Subcutaneous preadipocyte (primary cell): ENCODE measurements around the gene CYGB. TPM values are rescaled to one million over a fixed set of nuclear protein-coding genes. Genes with fewer than 3 reads are reported as not detected.

ENCODE experiments used
- small RNA-seq: library from RNA; depleted of rRNA; stranded (forward); fragments of <200 nt; gene quantifications from one replicate; pipeline ENCODE3, GENCODE V24; 2012
- total RNA-seq: library from RNA; depleted of rRNA; stranded (reverse); fragments of >200 nt; gene quantifications from 2 replicates; pipeline ENCODE4 v1.2.3, GENCODE V29; 2012

The CYGB gene
- 13.9 and 19.1 TPM in 2 replicates for total RNA-seq

GRCh38 chr17:76537578-76538280 lies at the start of gene CYGB:
TSS of gene CYGB (minus strand) at chr17:76537709. CDS start at chr17:76537542, 167 bp downstream.

GRCh38 chr17:76585649-76586593 lies 48.4 kb upstream of the CYGB start, which contains the start of gene ST6GALNAC2:
TSS of gene ST6GALNAC2 (minus strand) at chr17:76585860. CDS start at chr17:76585808, 52 bp downstream.

GRCh38 chr17:76539631-76540271 lies 2.2 kb upstream of the CYGB start, which contains the start of gene PRCD:
TSS of gene PRCD (plus strand) at chr17:76540044. CDS start at chr17:76540142, 98 bp downstream.

GRCh38 chr17:76501018-76501826 lies 36.3 kb downstream of the CYGB start, which contains the start of gene RHBDF2:
TSS of gene RHBDF2 (minus strand) at chr17:76501423. CDS start at chr17:76481524, 19,899 bp downstream.

Small RNA genes lying within 50 kb of the gene (small RNA-seq; reads per million reads assigned to genes)
- gene SNORD1A, result not detected
- gene SNORD1B, result 1,210 reads per million, percentile 100 among the genes with 10 or more reads in this experiment

Other genes with a start within 250 kb of the CYGB start
- 1.1 and 2.2 TPM in 2 replicates for gene QRICH2, start 229.4 kb downstream of the CYGB start, total RNA-seq
- gene PRPSAP1, start 183.8 kb downstream of the CYGB start, total RNA-seq, result 30.9 and 42.6 TPM in 2 replicates
- 32.0 and 58.6 TPM in 2 replicates for gene SPHK1, start 153.1 kb downstream of the CYGB start, total RNA-seq
- 15.1 and 27.4 TPM in 2 replicates for gene UBE2O, start 84.6 kb downstream of the CYGB start, total RNA-seq
- gene AANAT, start 70.1 kb downstream of the CYGB start, total RNA-seq, result under 0.01 TPM in 1 of 2 replicates, not detected in the other
- 1.1 and 5.1 TPM in 2 replicates for gene RHBDF2, start 36.3 kb downstream of the CYGB start, total RNA-seq
- gene PRCD, start 2.3 kb upstream of the CYGB start, total RNA-seq, result 4.0 and 4.1 TPM in 2 replicates
- gene ST6GALNAC2, start 48.2 kb upstream of the CYGB start, total RNA-seq, result 0.20 TPM in 1 of 2 replicates, not detected in the other
- gene ST6GALNAC1, start 106.0 kb upstream of the CYGB start, total RNA-seq, result not detected in 2 replicates
- gene MXRA7, start 173.3 kb upstream of the CYGB start, total RNA-seq, result 192 and 250 TPM in 2 replicates
- 11.8 and 15.6 TPM in 2 replicates for gene JMJD6, start 188.9 kb upstream of the CYGB start, total RNA-seq
- 21.7 and 26.2 TPM in 2 replicates for gene METTL23, start 189.1 kb upstream of the CYGB start, total RNA-seq
- gene SRSF2, start 199.6 kb upstream of the CYGB start, total RNA-seq, result 163 and 201 TPM in 2 replicates
- gene MFSD11, start 200.4 kb upstream of the CYGB start, total RNA-seq, result 23.1 and 23.9 TPM in 2 replicates